Nephron (organoid): ENCODE results near the gene ZNF81.
"Not testable (repeated sequence)": the region's sequence is repeated elsewhere in the genome, so short reads cannot be mapped to it uniquely, and the experiment has no call there.

Experiments
- H3K27ac Mint-ChIP-seq, 3 experiments: 2 replicates each; pipeline ENCODE4 v1.8.0; 2020; ENCODE audit warnings: mixed read lengths in 3 of 3, mild to moderate bottlenecking in 2 of 3, moderate library complexity in 1 of 3
- H3K27me3 Mint-ChIP-seq: 2 replicates; pipeline ENCODE4 v1.8.0; 2021; ENCODE audit warnings: low read depth, mild to moderate bottlenecking, moderate library complexity, mixed read lengths
- H3K36me3 Mint-ChIP-seq: 2 replicates; pipeline ENCODE4 v1.8.0; 2020; ENCODE audit warnings: low read depth, mixed read lengths
- H3K4me1 Mint-ChIP-seq: 2 replicates; pipeline ENCODE4 v1.8.0; 2020; ENCODE audit warnings: mixed read lengths
- H3K4me3 Mint-ChIP-seq, 3 experiments: 2 replicates each; pipeline ENCODE4 v1.8.0; 2020; ENCODE audit warnings: mild to moderate bottlenecking in 3 of 3, mixed read lengths in 3 of 3, moderate library complexity in 2 of 3
- H3K9me3 Mint-ChIP-seq: 2 replicates; pipeline ENCODE4 v1.8.0; 2020; ENCODE audit warnings: mixed read lengths
- CTCF ChIP-seq, 3 experiments: fragments of 200-600 bp; sonication (generic); IDR thresholded peaks; one replicate each; pipeline ENCODE4 v1.5.0; 2021; ENCODE audit warnings: antibody characterized with exemption in 3 of 3; ENCODE audit not compliant: unreplicated experiment in 3 of 3

ZNF81 gene

GRCh38 chrX:47838361-47838760 is 1.7 kb downstream of the ZNF81 start:
- Mint-ChIP-seq H3K27me3 (no peaks in the 10 kb centered on the region), H3K4me1 (peaks cover 5% of the 10 kb centered on the region), H3K4me3 (peak overlapping the region; percentile 32 to 44 (median 42)), H3K36me3 (peaks cover 5% of the 10 kb centered on the region), H3K27ac (no peak overlapping the region), H3K9me3 (no peaks in the 10 kb centered on the region)
- no peak for TF ChIP-seq CTCF (IDR thresholded peaks at IDR 0.05; ENCODE audit: unreplicated experiment in 3 of 3)

- H3K4me1 Mint-ChIP-seq = peaks cover 5% of the 10 kb centered on the region
- peaks cover 5% of the 10 kb centered on the region for H3K36me3 Mint-ChIP-seq
- H3K4me3 Mint-ChIP-seq = peak overlapping the region; percentile 70 to 73 (median 72)
- TF ChIP-seq CTCF (IDR thresholded peaks at IDR 0.05; ENCODE audit: unreplicated experiment in 3 of 3) = no peak
- H3K9me3 Mint-ChIP-seq = no peaks in the 10 kb centered on the region
- no peaks in the 10 kb centered on the region for H3K27me3 Mint-ChIP-seq
- peak overlapping the region; percentile 88 to 95 (median 90) for H3K27ac Mint-ChIP-seq
Measured at GRCh38 chrX:47840111-47840510, 3.4 kb downstream of the ZNF81 start.

GRCh38 chrX:47843363-47843762 is 6.7 kb downstream of the ZNF81 start:
- H3K4me1 Mint-ChIP-seq = peaks cover 5% of the 10 kb centered on the region

GRCh38 chrX:47844117-47844516 is 7.4 kb downstream of the ZNF81 start:
- no peak for TF ChIP-seq CTCF (IDR thresholded peaks at IDR 0.05; ENCODE audit: unreplicated experiment in 3 of 3)
- H3K27me3 Mint-ChIP-seq = no peaks in the 10 kb centered on the region
- H3K4me3 Mint-ChIP-seq = no peak overlapping the region
- peaks cover 18% of the 10 kb centered on the region for H3K36me3 Mint-ChIP-seq
- H3K27ac Mint-ChIP-seq = no peak overlapping the region
- no peaks in the 10 kb centered on the region for H3K9me3 Mint-ChIP-seq
- peaks cover 5% of the 10 kb centered on the region for H3K4me1 Mint-ChIP-seq

More at GRCh38 chrX:47843363-47843762, 6.7 kb downstream of the ZNF81 start:
- Mint-ChIP-seq H3K27me3 (no peaks in the 10 kb centered on the region), H3K4me3 (no peak overlapping the region), H3K9me3 (no peaks in the 10 kb centered on the region), H3K36me3 (peaks cover 18% of the 10 kb centered on the region), H3K27ac (no peak overlapping the region)
- TF ChIP-seq CTCF (IDR thresholded peaks at IDR 0.05; ENCODE audit: unreplicated experiment in 3 of 3) = no peak

GRCh38 chrX:47846040-47846439 is 9.3 kb downstream of the ZNF81 start:
- no peak overlapping the region for H3K4me3 Mint-ChIP-seq
- H3K27ac Mint-ChIP-seq = no peak overlapping the region
- no peaks in the 10 kb centered on the region for H3K9me3 Mint-ChIP-seq
- no peak for TF ChIP-seq CTCF (IDR thresholded peaks at IDR 0.05; ENCODE audit: unreplicated experiment in 3 of 3)
- H3K27me3 Mint-ChIP-seq = no peaks in the 10 kb centered on the region
- H3K36me3 Mint-ChIP-seq = peaks cover 18% of the 10 kb centered on the region
- no peaks in the 10 kb centered on the region for H3K4me1 Mint-ChIP-seq

- H3K36me3 Mint-ChIP-seq = peaks cover 19% of the 10 kb centered on the region
- H3K27me3 Mint-ChIP-seq = no peaks in the 10 kb centered on the region
- no peaks in the 10 kb centered on the region for H3K4me1 Mint-ChIP-seq
- TF ChIP-seq CTCF (IDR thresholded peaks at IDR 0.05; ENCODE audit: unreplicated experiment in 3 of 3) = no peak
- H3K4me3 Mint-ChIP-seq = no peak overlapping the region
- H3K27ac Mint-ChIP-seq = no peak overlapping the region
- H3K9me3 Mint-ChIP-seq = peaks cover 3% of the 10 kb centered on the region
Measured at GRCh38 chrX:47849778-47850177, 13.1 kb downstream of the ZNF81 start.

- H3K36me3 Mint-ChIP-seq = peaks cover 19% of the 10 kb centered on the region
- H3K4me3 Mint-ChIP-seq, H3K27ac Mint-ChIP-seq, H3K9me3 Mint-ChIP-seq, H3K27me3 Mint-ChIP-seq, H3K4me1 Mint-ChIP-seq: not testable (repeated sequence)
Measured at GRCh38 chrX:47850389-47850788, 13.7 kb downstream of the ZNF81 start.
